Occipital lobe (tissue), 2 donors: ENCODE measurements around the gene TNS3. TPM values are rescaled to one million over a fixed set of nuclear protein-coding genes. Genes with fewer than 3 reads are reported as not detected.

Experiments used
- DNase-seq: peaks from one replicate; lab custom pipeline; 2025; lab: John Stamatoyannopoulos, UW
- total RNA-seq: library from RNA; depleted of rRNA; stranded (reverse); fragments of >200 nt; gene quantifications from one replicate; pipeline ENCODE4 v1.2.3, GENCODE V29; 2014

The TNS3 gene
- total RNA-seq, 1 donor from 2014 or later, result 7.5 TPM

- DNase-seq, result no peak
Observed at GRCh38 chr7:47488201-47488968, 93.5 kb downstream of the TNS3 start.

GRCh38 chr7:47485640-47486435 is 96.1 kb downstream of the TNS3 start:
- no peak for DNase-seq

GRCh38 chr7:47484923-47485639 is 96.8 kb downstream of the TNS3 start:
- DNase-seq, result no peak

- no peak for DNase-seq
Observed at GRCh38 chr7:47484457-47484856, 97.5 kb downstream of the TNS3 start.

- no peak for DNase-seq
Observed at GRCh38 chr7:47483604-47484273, 98.2 kb downstream of the TNS3 start.

GRCh38 chr7:47482013-47482875 is 99.7 kb downstream of the TNS3 start:
- DNase-seq, result no peak

- DNase-seq, result no peak
Observed at GRCh38 chr7:47481541-47482012, 100.3 kb downstream of the TNS3 start.

GRCh38 chr7:47480576-47481538 is 101.1 kb downstream of the TNS3 start:
- no peak for DNase-seq

GRCh38 chr7:47479821-47480575 is 101.9 kb downstream of the TNS3 start:
- DNase-seq, result no peak

GRCh38 chr7:47478926-47479711 is 102.8 kb downstream of the TNS3 start:
- DNase-seq, result no peak

GRCh38 chr7:47478017-47478344 is 103.9 kb downstream of the TNS3 start:
- no peak for DNase-seq

- no peak for DNase-seq
Observed at GRCh38 chr7:47477191-47478016, 104.5 kb downstream of the TNS3 start.

GRCh38 chr7:47475880-47476227 is 106.1 kb downstream of the TNS3 start:
- DNase-seq, result no peak

GRCh38 chr7:47474937-47475879 is 106.7 kb downstream of the TNS3 start:
- DNase-seq, result peak; percentile 24

GRCh38 chr7:47474211-47474936 is 107.5 kb downstream of the TNS3 start:
- DNase-seq, result no peak
